ENCODE data around the gene HIBCH.
"Not testable (repeated sequence)": the region's sequence is repeated elsewhere in the genome, so short reads cannot be mapped to it uniquely, and the experiment has no call there.

Gene HIBCH

DNA sequence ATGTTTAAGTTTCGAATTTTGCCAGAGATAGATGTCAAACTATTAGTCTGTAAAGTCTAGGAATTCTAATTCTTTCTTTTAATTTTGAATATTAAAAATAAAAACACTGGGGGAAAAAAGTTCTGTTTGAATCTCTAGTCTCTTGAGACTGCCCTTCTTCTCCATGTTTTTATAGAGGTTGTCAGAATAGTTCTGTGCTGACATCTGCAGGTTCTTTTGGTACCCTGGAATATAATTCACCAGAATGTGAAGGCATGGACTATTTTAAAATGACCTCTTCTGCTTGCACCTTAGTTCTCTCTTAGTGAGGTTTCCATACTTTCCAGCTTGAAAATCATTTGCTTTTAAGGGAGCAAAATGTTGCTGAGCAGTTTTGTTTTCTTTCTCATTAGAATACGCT is 136.1 kb downstream of the HIBCH start:
- DNase-seq = no peak

DNA sequence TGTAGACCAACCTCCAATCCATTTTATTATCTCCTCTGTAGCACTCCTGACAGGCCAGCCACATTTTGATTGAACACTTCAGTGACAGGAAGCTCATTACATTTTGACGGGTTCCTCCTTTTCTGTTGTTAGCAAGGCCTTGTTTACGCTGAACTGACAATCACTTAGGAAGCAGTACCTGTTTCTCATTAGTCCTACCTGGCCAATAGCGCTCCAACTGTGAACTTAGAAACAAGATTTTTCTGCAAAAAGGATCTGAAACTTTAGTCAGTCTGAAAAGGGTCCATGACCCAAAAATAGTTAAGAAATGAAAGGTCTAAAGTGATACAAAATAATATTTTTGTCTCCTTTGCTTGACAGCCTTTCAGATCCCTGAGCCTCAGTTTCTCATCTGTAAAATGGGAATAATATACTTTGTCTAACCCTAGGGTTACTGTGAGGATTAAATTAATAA is 137.5 kb downstream of the HIBCH start:
- DNase-seq = no peak

DNA sequence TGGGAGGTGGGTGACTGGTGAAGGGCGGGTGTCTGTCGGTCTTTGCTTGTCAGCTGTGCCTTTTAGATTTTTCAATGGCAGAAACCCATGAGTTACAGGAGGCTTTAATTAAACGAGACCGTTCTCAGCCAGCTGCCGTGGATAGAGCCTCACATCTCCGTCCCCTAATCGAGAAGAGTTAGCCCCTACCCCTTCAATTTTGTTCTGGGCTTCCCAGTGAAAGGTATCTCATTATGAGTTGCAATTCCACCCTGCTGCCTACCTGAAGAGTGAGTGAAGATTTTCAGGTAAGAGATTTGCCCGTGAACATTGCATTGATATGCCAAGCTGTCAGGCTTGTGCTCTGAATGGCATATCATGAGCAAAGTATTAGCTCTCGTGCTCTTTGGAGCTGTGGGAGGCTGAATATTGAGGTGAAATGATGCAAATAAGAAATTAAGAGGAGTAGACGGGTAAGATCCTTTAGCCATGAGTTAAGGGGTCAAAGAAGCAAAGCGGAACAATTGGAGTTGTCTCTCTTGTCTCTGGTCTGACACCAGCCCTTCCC is 138.4 kb downstream of the HIBCH start:
- no peak for DNase-seq

DNA sequence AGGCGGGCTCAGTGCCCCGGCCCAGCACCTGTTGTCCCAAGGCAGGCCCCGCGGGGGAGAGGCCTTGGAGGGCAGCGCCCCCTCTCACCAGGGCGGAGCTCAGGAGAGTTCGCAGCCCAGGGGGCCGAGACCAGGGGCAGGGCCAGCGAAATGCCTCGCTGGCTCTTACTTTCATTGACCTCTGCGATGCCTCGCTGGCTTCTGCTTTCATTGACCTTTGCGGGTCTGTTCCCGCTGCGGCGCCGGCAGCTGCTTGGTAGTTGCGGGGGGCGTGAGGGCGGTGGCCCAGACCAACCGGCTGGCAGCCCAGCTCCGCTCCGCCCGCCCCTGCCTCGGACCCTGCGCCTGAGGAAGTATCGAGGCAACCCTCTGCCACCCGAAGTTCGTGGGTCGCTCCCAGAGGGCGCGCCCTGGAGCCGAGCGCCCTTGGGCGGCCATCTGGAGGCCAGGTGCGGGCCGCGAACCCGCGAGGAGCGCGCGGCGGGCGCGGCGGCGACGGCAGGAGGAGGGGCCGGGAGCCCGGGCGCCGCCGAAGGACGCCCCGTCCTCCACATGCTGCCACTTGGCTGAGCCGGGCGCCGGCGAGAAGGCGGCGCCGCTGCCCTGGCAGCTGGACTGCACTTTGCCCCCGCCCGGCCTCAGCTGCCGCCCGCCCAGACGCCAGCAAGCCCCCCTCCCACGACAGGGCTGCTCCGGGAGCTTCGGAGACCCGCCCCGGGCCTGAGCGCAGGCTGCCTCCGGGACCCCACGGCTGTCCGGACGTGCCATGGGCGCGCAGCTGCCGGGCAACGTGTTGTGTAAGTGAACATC is 139.1 kb downstream of the HIBCH start:
- peak; percentile 42 for DNase-seq

DNA sequence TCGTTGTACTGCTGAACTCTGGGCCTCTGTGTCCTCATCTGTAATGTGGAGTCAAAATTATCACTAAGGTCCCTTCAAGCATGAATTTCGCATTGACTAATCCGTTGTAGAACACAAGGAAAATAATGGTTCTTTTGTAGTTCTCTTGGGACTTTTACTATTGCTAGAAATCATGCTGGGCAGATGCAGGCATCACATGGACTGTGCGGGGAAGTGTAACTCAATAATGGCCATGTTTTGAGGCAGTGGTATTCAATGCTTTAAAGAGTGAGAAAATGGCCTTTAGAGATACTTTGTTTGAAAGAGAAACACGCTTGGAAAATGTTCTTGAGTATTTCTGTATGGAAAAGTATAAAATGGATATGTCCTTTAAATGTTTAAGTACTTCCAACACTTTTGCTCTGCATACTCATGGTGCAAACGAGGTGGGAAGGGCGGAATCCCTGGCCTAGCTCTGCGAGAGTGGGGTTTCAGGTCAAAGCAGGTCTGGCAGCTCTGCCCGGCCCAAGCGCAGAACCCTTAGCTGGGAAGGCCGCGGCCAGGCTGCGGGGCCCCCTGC is 139.8 kb downstream of the HIBCH start:
- no peak for DNase-seq

DNA sequence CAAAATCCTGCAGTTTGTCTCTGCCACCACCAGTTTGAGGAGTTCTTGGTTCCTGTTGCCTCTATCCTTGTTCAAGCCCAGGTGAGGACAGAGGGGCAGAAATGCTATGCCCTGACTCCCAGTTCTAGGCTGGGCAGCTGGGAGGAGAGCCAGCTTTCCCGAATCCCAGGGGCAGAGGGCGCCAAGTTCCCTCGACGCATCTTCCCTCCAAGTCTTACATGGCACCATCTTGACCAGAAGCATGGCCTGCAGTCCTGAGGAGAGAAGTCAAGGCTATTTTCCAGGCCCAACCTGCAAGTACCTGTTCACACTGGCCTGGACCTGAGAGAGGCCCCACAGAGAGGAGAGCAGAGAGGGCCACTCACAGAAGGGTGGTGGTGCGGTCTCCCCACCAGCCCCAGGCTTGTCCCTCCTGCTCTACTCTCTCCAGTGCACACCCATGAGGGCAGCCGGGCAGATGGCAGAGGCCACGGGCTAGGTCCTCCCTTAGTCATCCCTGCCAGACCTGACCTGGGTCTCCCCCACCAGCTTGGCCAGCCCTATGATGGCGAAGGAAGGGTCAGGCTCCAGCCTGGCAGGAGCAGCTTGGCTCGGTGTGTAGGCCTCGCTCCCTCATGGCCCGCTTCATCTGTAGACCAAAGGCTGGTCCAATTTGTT is 141.4 kb downstream of the HIBCH start:
- DNase-seq = no peak

DNA sequence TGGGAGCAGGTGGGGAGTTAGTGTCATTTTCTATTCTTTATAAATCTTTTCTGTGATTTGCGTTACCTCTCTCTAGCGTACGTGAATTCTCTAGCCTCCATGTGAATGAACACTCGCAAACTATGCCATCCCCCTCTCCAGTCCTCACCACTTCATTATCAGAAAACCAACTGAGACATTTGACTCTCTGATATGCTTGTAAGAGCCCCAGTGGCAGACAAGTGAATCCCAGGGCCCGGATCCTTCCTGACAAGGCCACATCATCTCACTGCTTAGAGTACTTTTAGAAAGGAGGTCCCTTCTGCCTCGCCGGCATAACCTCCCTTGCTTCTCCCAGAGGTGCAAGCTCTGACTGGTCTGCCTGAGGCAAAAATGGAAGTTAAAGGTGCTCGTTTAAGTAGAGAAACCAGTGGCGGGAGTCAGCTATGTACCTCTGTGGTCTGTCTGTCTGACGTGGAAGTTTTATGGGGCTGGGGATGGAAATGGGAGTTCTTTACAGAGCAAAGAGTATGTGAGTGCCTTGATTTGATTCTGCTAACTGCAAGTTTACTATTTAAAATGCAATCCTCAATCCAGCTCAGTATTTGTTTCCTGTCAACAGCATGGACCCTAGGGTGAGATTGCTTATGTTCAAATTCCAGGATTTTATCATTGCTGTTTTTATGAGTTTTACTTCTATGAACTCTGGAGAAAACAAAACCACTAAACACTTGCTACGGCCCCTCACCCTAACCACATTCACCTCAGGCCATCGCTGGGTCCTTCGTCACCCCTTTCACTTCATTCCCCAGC is 142.2 kb downstream of the HIBCH start:
- no peak for DNase-seq

DNA sequence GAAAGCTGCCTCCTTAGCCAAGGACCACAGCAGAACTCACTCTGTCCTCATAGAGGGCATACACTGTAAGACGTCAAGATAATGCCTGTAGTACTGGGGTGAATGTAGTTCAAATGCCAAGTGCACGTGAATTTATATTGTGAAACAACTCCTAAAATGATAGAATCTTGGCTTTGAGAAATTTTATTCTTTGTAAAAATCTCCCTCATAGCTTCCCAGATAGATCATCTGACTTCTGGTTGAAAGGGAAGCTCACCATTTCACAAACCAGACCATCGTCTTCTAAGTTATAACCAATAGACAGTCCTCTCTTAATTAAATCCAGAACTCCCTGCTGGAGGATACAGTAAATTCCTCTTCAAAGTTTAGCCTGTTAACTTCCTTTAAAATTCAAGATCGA is 146.2 kb downstream of the HIBCH start:
- DNase-seq = no peak

DNA sequence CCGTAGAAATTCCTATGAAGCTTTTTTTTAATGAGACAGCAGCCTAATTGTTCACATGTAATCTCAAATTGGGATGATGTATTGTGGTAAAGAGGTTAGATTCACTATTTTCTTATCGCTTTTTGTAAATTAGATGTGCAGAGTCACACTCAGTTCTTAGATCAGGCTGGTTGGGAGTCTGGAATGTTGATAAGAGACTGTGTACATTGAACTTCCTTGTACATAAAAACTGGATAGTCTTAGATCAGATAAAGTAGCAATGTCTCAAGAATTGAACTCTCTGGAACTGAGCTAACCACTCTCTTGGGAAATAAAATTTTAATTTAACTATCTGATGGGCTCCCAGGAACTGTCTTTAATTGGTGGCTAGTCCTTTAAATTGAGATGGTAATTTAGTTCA is 149.0 kb downstream of the HIBCH start:
- no peak for DNase-seq

DNA sequence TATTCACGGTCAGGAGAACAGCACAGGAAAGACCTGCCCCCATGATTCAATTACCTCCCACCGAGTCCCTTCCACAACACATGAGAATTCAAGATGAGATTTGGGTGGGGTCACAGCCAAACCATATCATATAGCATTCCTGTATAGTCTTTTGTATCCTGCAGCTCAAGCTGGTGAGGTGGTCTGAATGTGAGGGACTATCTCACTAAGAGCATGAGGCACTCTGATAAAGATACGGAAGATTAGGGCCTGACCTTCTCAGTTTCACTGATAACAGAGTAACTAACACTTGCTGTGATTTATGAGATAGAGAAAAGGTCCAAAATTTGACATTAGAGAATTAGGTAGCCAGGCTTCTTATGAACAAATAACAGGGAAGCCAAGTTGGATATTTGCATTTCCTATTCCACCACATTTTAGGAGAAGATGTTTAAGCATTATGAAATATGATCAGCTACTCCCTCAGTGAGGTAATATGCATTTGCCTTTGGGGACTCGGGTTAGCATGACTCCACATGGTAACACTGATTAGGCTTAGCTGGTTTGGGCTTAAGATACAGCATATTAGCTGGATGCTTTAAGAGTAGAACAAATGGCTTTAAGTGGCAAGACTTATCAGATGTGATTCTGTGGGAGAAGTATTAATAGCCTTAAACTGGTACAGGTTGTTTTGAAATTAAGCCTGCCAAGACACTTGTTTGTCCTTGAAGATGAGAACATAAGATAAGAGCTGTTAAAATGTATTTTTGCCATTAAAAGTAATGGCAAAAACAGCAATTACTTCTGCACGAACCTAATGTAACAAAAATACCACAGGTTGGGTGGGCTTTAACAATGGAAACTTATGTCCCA is 150.2 kb downstream of the HIBCH start:
- no peak for DNase-seq

DNA sequence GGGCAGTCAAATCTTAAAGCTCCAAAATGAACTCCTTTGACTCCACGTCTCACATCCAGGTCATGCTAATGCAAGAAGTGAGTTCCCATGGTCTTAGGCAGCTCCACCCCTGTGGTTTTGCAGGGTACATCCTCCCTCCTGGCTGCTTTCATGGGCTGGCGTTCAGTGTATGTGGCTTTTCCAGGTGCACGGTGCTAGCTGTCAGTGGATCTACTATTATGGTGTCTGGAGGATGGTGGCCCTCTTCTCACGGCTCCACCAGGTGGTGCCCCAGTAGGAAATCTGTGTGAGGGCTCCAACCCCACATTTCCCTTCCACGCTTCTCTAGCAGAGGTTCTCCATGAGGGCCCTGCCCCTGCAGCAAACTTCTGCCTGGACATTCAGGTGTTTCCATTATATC is 151.9 kb downstream of the HIBCH start:
- no peak for DNase-seq

DNA sequence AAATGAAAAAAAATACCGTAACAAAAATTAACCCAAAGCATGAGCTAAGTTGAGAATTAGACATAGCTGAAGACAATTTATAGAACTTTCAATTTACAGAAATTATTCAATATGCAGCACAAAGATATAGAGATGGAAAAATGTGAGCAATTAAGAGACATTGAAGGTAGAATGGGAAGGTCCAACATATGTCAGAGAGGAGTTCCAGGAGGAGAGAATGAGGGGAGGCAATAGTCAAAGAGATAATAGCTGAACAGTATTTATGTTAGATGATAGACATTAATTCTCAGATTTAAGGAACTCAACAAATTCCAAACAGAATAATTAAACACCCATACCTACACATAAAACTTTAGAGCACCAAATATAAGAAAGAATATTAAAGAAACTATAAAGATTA is 154.1 kb downstream of the HIBCH start:
- DNase-seq = no peak

DNA sequence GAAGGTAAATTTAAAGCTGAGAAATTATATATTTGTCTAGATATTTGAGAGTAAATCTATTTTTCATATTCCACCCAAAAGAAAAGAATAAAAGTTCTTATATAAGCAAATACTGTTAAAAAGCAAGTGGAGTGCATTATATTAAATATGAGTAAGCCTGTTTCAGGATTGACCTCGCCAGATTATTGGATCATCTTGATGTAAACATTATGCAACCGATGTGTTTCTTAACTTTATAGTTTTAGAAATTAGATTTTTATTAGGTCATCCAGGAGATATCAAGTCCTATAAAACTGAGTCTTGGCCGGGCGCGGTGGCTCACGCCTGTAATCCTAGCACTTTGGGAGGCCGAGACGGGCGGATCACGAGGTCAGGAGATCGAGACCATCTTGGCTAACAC is 156.8 kb downstream of the HIBCH start:
- no peak for DNase-seq

DNA sequence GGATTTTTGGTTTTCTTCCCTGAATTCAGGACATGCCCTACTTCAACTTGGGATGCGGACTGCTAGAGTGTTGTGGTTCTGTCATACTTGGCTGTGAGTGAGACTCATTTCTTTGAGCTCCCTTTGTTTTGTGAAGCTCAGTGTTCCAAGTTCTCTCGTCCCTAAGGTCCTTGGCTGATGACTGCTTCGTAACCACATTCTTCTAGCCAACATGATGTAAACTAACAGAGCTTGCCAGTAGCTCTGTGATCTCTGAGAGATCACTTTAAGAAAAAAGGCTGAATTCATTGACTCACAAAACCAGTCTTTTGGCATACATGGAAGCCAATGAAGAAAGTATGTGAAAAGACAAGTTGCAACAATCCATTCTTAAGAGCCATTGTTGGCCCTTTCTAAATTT is 160.2 kb downstream of the HIBCH start:
- no peak for DNase-seq

DNA sequence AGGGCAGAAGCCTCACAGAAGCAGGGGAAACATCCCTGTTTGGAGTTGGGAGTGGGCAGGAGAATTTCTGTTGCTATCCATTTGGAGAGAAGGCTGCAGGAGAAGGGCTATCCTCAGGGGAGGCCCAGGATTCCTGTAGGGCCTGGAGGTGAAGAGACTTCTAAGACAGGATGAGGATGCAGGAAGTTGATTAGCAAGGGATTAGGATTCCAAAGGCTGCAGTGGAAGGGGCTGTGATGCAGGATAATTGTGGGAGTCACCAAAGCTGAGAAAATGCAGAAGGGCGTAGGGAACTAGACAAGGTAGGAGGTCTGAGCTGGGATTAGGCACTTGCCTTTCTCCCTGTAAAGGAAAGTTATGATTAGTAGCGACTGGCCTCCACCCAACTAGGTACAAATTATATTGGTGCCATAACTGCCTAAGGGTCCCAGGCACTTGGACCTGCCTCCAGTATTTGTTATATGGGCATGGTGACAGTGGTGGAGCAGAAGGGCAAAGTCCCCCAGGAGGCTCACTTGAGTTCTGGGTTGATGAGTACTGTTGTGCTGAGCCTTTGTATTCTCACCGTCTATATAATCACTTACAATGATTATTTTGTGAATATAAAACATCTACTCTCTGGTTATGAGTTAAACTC is 160.7 kb downstream of the HIBCH start:
- DNase-seq = no peak

DNA sequence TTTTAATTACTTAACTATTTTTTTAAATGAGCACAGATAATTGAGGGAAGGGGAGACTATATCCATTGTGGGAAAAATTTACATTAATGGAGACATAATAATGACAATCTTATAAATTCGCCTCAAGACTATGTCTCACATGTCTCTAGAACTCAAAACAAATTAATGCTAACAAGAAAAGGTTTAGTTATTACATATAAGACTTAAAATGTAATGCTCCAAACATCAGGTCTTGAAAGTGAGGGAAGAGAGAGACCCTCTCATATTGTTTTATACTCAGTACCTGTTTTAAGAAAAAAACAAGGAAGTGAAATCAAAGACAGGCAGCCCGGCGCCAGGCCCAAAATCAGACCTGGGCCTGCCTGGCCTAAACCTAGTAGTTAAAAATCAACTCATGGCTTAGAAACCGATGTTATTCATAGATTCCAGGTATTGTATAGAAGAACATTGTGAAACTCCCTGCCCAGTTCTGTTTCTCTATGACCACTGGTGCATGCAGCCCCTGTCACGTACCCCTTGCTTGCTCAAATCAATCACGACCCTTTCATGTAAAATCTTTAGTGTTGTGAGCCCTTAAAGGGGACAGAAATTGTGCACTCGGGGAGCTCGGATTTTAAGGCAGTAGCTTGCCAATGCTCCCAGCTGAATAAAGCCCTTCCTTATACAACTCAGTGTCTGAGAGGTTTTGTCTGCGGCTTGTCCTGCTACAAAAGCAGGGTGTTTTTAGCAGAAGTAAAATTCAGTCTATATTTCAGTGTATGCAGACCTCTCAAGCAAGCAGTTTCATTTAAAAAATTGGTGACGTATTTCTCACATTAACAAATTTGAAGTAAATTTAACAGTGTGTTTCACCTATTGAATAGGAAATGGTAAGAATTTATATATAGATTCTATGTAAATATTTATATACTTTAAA is 161.8 kb downstream of the HIBCH start:
- not testable (repeated sequence) for DNase-seq

DNA sequence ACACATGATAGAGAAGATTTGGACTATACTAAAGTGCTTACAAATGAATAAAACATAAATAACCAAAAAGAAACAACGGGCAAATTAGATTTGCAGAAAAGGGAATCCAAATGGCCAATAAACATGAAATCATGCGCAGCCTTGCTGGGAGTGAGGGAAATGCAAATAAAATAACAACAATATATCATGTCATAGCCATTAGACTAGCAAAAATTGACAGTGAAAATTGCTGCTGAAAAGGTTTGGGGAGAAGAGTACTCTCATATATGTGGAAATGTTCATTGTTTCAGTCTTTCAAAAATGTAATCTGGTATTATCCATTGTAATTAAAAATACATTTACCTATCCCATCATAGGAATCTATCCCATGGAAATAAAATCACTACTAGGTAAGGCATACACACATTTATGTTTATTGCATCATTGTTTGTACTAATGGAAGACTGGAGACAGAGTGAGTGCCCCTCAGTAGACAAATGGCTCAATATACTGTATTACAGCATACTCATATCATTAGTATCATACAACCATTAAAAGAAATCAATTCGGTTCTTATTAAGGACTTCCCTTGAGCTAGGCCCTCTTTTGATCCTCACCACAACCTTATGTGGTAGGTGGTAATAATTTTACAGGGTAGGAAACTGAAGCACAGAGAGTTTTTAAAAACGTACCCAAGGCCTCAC is 163.0 kb downstream of the HIBCH start:
- DNase-seq = no peak

Data from NCI-H1436 (cell line).